CD4-positive, alpha-beta T cell (primary cell): Measurements from ENCODE around the gene MPZL2. TPM values are rescaled to one million over a fixed set of nuclear protein-coding genes. Genes with fewer than 3 reads are reported as not detected.

ENCODE experiments used
- ATAC-seq: fragments of 200-7000 bp; cut with Tn5 transposase; one replicate; pipeline ENCODE4 v1.10.0; 2022; ENCODE audit warnings: mild to moderate bottlenecking; ENCODE audit not compliant: poor library complexity
- CTCF ChIA-PET: fragments of 350-600 bp; sonication (Branson Sonifier 250); formaldehyde crosslinking; loops from one replicate; lab custom pipeline; 2021; ENCODE audit warnings: antibody characterized with exemption, inconsistent platforms; lab: Charles Lee
- POLR2A ChIA-PET: fragments of 350-600 bp; sonication (Branson Sonifier 250); formaldehyde crosslinking; loops from one replicate; lab custom pipeline; 2021; ENCODE audit warnings: antibody characterized with exemption, inconsistent platforms; lab: Charles Lee
- DNase-seq, 14 experiments: peaks; one replicate each; pipeline ENCODE4 v3.0.0-alpha.2; 2013 to 2020; ENCODE audit warnings: mixed read lengths in 2 of 14
- H3K27ac ChIP-seq, 2 donors: one replicate each; pipeline versions ENCODE4 v1.5.1 to v1.7.0; 2013; ENCODE audit warnings: low read length in 2 of 2, low read depth in 1 of 2, mild to moderate bottlenecking in 1 of 2
- H3K27me3 ChIP-seq, 2 experiments: 1 replicate in 1 of 2; 2 replicates in 1 of 2; pipeline versions ENCODE4 v1.6.1 to v1.7.0; 2013; ENCODE audit warnings: low read length in 2 of 2, control low read depth in 1 of 2, mild to moderate bottlenecking in 1 of 2, moderate library complexity in 1 of 2; ENCODE audit not compliant: insufficient read depth in 2 of 2, control insufficient read depth in 1 of 2
- H3K36me3 ChIP-seq: one replicate; pipeline ENCODE4 v1.6.1; 2013; ENCODE audit warnings: low read length, control low read depth; ENCODE audit not compliant: insufficient read depth
- H3K4me1 ChIP-seq: one replicate; pipeline ENCODE4 v1.6.1; 2013; ENCODE audit warnings: low read length, control low read depth; ENCODE audit not compliant: insufficient read depth
- H3K4me3 ChIP-seq: one replicate; pipeline ENCODE4 v1.5.1; 2013; ENCODE audit warnings: mild to moderate bottlenecking, low read length, moderate library complexity
- H3K9me3 ChIP-seq, 2 experiments: 1 replicate in 1 of 2; 2 replicates in 1 of 2; pipeline versions ENCODE4 v1.6.1 to v1.7.0; 2013; ENCODE audit warnings: low read length in 2 of 2, mild to moderate bottlenecking in 2 of 2, control low read depth in 1 of 2, moderate library complexity in 1 of 2; ENCODE audit not compliant: control insufficient read depth in 1 of 2, insufficient read depth in 1 of 2
- H3K27ac Mint-ChIP-seq: one replicate; pipeline ENCODE4 v1.8.0; 2020; ENCODE audit warnings: mixed read lengths
- H3K27me3 Mint-ChIP-seq: one replicate; pipeline ENCODE4 v1.8.0; 2021; ENCODE audit warnings: mixed read lengths
- H3K36me3 Mint-ChIP-seq: one replicate; pipeline ENCODE4 v1.8.0; 2021; ENCODE audit warnings: low read depth, mixed read lengths
- H3K4me1 Mint-ChIP-seq: one replicate; pipeline ENCODE4 v1.8.0; 2021; ENCODE audit warnings: low read depth, mixed read lengths
- H3K4me3 Mint-ChIP-seq: one replicate; pipeline ENCODE4 v1.8.0; 2020; ENCODE audit warnings: mild to moderate bottlenecking, mixed read lengths
- H3K9me3 Mint-ChIP-seq: one replicate; pipeline ENCODE4 v1.8.0; 2020; ENCODE audit warnings: mixed read lengths
- CTCF ChIP-seq: fragments of 200-600 bp; IDR thresholded peaks from one replicate; pipeline ENCODE4 v1.8.0; 2022; ENCODE audit warnings: antibody characterized with exemption, mild to moderate bottlenecking
- intact Hi-C, 2 experiments: fragments of 100-400 bp; cut with DNase I in 1 of 2; cut with micrococcal nuclease in 1 of 2; formaldehyde crosslinking; loops; one replicate each; pipeline versions ENCODE4 v1.15.1 to v1.9.0; 2023 to 2025; cut with DNase I, micrococcal nuclease
- total RNA-seq, 174 experiments: library from RNA in 2 of 174; stranded (reverse) in 2 of 174; gene quantifications; one replicate each; pipeline ENCODE4 v1.2.3 and lab custom pipeline; 2021 to 2026

Gene MPZL2
- total RNA-seq, 2 experiments from 2014 or later: 0.95 to 1.8 TPM

- peak overlapping the region in 1 of 2 donors; percentile 15 for H3K27ac ChIP-seq
- CTCF ChIA-PET: no interaction called here
- peaks cover 39% of the 10 kb centered on the region for H3K36me3 Mint-ChIP-seq
- peak overlapping the region; percentile 74 for H3K27ac Mint-ChIP-seq
- peaks cover 8% of the 10 kb centered on the region for H3K4me1 Mint-ChIP-seq
- peak in 1 of 14 experiments; percentile 49 for DNase-seq
- no peak overlapping the region for H3K4me3 ChIP-seq
- peaks cover 60% of the 10 kb centered on the region for H3K36me3 ChIP-seq
- no peak for TF ChIP-seq CTCF
- POLR2A ChIA-PET: interaction anchor here (1.0 to 1.9 kb wide), 3 partner anchors 10 to 23 kb away, joined by 4 to 13 read pairs (median 6); partner anchors contain the start of gene JAML
- H3K27me3 ChIP-seq: no peaks in the 10 kb centered on the region
- H3K9me3 ChIP-seq: no peaks in the 10 kb centered on the region
- peak overlapping the region; percentile 75 for H3K4me3 Mint-ChIP-seq
- peaks cover 54% of the 10 kb centered on the region for H3K4me1 ChIP-seq
- no peak for ATAC-seq
- intact Hi-C loops: no loop called here
- no peaks in the 10 kb centered on the region for H3K27me3 Mint-ChIP-seq
- no peaks in the 10 kb centered on the region for H3K9me3 Mint-ChIP-seq
Measured at GRCh38 chr11:118206391-118207031, 57.6 kb downstream of the MPZL2 start.

GRCh38 chr11:118205606-118206378, 58.3 kb downstream of the MPZL2 start:
- intact Hi-C loops: no loop called here
- Histone ChIP-seq H3K4me3 (no peak overlapping the region), H3K27ac (peak overlapping the region in 1 of 2 donors; percentile 15), H3K36me3 (peaks cover 55% of the 10 kb centered on the region), H3K9me3 (no peaks in the 10 kb centered on the region), H3K27me3 (no peaks in the 10 kb centered on the region), H3K4me1 (peaks cover 61% of the 10 kb centered on the region)
- ATAC-seq: no peak
- Mint-ChIP-seq H3K9me3 (no peaks in the 10 kb centered on the region), H3K4me1 (peaks cover 6% of the 10 kb centered on the region), H3K27me3 (no peaks in the 10 kb centered on the region), H3K4me3 (peak overlapping the region; percentile 75), H3K36me3 (peaks cover 32% of the 10 kb centered on the region), H3K27ac (peak overlapping the region; percentile 74)
- CTCF ChIA-PET: interaction anchor here (1.0 kb wide), 1 partner anchor 36 kb away, joined by 3 read pairs; no protein-coding TSS in a partner anchor
- TF ChIP-seq CTCF: no peak
- POLR2A ChIA-PET: interaction anchor here (1.0 to 1.9 kb wide), 3 partner anchors 10 to 24 kb away, joined by 4 to 13 read pairs (median 6); partner anchors contain the start of gene JAML
- no peak for DNase-seq

Other genes with a start within 250 kb of the MPZL2 start
- gene TMPRSS4, start 187.2 kb downstream of the MPZL2 start, total RNA-seq: not detected
- gene SMIM35, start 177.3 kb downstream of the MPZL2 start, total RNA-seq: under 1 TPM; 0.06 to 0.08 TPM
- not detected for gene SCN4B, start 111.5 kb downstream of the MPZL2 start, total RNA-seq
- not detected for gene SCN2B, start 87.7 kb downstream of the MPZL2 start, total RNA-seq
- gene JAML, start 39.3 kb downstream of the MPZL2 start, total RNA-seq: 10 to 100 TPM; 26.7 to 30.3 TPM
- gene MPZL3, start 11.9 kb downstream of the MPZL2 start, total RNA-seq: 10 to 100 TPM; 29.0 to 30.2 TPM
- 100 to 1,000 TPM; 483 to 515 TPM for gene CD3E, start 40.4 kb upstream of the MPZL2 start, total RNA-seq
- 100 to 1,000 TPM; 265 to 274 TPM for gene CD3D, start 78.4 kb upstream of the MPZL2 start, total RNA-seq
- 100 to 1,000 TPM; 102 to 109 TPM for gene CD3G, start 80.0 kb upstream of the MPZL2 start, total RNA-seq
- 10 to 100 TPM; 40.1 to 43.0 TPM for gene UBE4A, start 95.3 kb upstream of the MPZL2 start, total RNA-seq
- 100 to 1,000 TPM; 147 to 153 TPM for gene ATP5MG, start 137.3 kb upstream of the MPZL2 start, total RNA-seq
- 100 to 1,000 TPM; 135 to 140 TPM for gene KMT2A, start 172.2 kb upstream of the MPZL2 start, total RNA-seq